Nephron (organoid): ENCODE results near the gene DGKI.

Source experiments
- H3K27ac Mint-ChIP-seq, 3 experiments: 2 replicates each; pipeline ENCODE4 v1.8.0; 2020; ENCODE audit warnings: mixed read lengths in 3 of 3, mild to moderate bottlenecking in 2 of 3, moderate library complexity in 1 of 3
- H3K27me3 Mint-ChIP-seq: 2 replicates; pipeline ENCODE4 v1.8.0; 2021; ENCODE audit warnings: low read depth, mild to moderate bottlenecking, moderate library complexity, mixed read lengths
- H3K36me3 Mint-ChIP-seq: 2 replicates; pipeline ENCODE4 v1.8.0; 2020; ENCODE audit warnings: low read depth, mixed read lengths
- H3K4me1 Mint-ChIP-seq: 2 replicates; pipeline ENCODE4 v1.8.0; 2020; ENCODE audit warnings: mixed read lengths
- H3K4me3 Mint-ChIP-seq, 3 experiments: 2 replicates each; pipeline ENCODE4 v1.8.0; 2020; ENCODE audit warnings: mild to moderate bottlenecking in 3 of 3, mixed read lengths in 3 of 3, moderate library complexity in 2 of 3
- H3K9me3 Mint-ChIP-seq: 2 replicates; pipeline ENCODE4 v1.8.0; 2020; ENCODE audit warnings: mixed read lengths
- TF ChIP-seq, protein P1 (sequence below), 3 experiments: fragments of 200-600 bp; sonication (generic); IDR thresholded peaks; one replicate each; pipeline ENCODE4 v1.5.0; 2021; ENCODE audit warnings: antibody characterized with exemption in 3 of 3; ENCODE audit not compliant: unreplicated experiment in 3 of 3

DGKI gene

DNA sequence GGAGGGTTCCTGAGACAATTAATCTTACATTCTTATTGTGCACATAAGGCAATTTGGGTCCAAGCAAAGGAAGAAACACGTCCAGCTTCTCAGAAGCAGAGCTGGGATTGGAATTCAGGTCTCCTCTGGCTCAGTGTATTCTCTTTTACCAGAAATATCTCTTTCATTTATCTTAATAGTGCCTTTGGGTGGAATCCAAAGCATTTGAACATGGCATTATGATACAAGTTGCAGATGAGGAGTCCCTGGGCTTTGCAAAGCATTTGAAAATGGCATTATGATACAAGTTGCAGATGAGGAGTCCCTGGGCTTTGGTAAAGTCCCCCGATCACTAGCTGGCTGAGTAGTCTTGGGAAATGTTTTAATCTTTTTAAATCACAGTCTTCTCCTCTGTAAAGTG lies 473.3 kb downstream of the DGKI start:
- peaks cover 3% of the 10 kb centered on the region for H3K9me3 Mint-ChIP-seq
- H3K27ac Mint-ChIP-seq, result peak overlapping the region in 2 of 3 experiments; percentile 35 to 64
- TF ChIP-seq, protein P1, sequence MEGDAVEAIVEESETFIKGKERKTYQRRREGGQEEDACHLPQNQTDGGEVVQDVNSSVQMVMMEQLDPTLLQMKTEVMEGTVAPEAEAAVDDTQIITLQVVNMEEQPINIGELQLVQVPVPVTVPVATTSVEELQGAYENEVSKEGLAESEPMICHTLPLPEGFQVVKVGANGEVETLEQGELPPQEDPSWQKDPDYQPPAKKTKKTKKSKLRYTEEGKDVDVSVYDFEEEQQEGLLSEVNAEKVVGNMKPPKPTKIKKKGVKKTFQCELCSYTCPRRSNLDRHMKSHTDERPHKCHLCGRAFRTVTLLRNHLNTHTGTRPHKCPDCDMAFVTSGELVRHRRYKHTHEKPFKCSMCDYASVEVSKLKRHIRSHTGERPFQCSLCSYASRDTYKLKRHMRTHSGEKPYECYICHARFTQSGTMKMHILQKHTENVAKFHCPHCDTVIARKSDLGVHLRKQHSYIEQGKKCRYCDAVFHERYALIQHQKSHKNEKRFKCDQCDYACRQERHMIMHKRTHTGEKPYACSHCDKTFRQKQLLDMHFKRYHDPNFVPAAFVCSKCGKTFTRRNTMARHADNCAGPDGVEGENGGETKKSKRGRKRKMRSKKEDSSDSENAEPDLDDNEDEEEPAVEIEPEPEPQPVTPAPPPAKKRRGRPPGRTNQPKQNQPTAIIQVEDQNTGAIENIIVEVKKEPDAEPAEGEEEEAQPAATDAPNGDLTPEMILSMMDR (IDR thresholded peaks at IDR 0.05; ENCODE audit: unreplicated experiment in 3 of 3), result no peak
- H3K27me3 Mint-ChIP-seq, result no peaks in the 10 kb centered on the region
- H3K4me3 Mint-ChIP-seq, result no peak overlapping the region
- H3K36me3 Mint-ChIP-seq, result no peaks in the 10 kb centered on the region
- H3K4me1 Mint-ChIP-seq, result no peaks in the 10 kb centered on the region

DNA sequence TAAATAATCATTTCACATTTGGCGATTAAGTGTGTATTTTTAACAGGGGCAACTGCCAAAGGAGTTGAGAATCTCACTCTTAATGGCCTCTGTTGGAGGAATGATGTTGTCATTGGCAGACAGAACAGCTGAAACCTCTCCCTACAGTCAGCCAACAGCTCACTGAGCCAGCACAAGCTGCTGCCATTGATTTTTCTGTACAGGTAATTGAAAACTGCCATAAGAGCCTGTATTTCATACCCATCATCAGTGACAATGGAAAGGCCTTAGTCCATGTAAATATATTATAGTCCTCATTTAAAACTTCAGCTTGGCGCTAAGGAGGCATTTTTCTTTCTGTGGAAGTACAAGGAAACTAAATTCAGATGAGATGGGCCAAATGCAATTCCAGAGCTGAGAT lies 475.2 kb downstream of the DGKI start:
- H3K4me1 Mint-ChIP-seq, result no peaks in the 10 kb centered on the region
- no peaks in the 10 kb centered on the region for H3K36me3 Mint-ChIP-seq
- H3K9me3 Mint-ChIP-seq, result no peaks in the 10 kb centered on the region
- TF ChIP-seq, protein P1 (IDR thresholded peaks at IDR 0.05; ENCODE audit: unreplicated experiment in 3 of 3), result no peak
- no peak overlapping the region for H3K27ac Mint-ChIP-seq
- no peaks in the 10 kb centered on the region for H3K27me3 Mint-ChIP-seq
- no peak overlapping the region for H3K4me3 Mint-ChIP-seq

DNA sequence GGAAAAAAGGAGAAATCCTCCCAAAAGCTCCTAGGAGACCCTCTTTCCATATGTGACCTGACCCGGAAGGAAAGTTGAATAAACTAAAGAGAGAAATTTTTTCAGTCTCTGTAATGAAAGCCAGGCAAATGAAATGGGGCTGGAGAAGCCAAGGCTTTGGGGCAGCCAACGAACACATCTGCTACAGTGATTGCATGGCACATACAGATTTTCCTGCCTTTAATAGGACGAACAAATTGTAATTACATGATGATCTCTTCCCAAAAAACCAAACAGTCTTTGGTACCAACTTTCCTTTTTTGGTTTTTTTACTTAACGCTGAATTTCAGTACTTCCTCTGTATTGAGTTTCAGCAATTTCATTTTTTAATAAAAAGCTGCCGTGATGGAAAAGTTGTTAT lies 479.8 kb downstream of the DGKI start:
- Mint-ChIP-seq H3K36me3 (no peaks in the 10 kb centered on the region), H3K27ac (no peak overlapping the region), H3K4me3 (no peak overlapping the region), H3K4me1 (no peaks in the 10 kb centered on the region), H3K9me3 (peaks cover 23% of the 10 kb centered on the region), H3K27me3 (peaks cover 9% of the 10 kb centered on the region)
- TF ChIP-seq, protein P1 (IDR thresholded peaks at IDR 0.05; ENCODE audit: unreplicated experiment in 3 of 3), result no peak

DNA sequence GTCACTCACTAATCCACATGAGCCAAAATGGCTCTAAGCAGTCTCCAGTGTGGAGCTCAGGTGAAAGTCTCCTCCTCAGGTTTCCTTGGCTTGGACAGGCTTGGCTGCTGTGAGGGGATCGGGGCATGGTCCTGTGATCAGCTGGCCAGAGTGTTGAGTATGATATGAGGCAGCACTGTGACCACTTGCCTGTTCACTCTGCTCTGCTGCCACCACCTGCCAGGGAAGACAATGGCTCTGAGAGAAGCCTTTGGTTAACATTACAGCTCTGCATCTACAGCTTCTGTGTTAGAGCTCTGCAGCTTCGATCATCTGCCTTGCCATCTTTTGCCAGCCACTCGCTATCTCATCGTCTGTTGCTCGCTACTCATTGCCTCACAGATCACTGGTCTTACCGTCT lies 483.1 kb downstream of the DGKI start:
- no peak overlapping the region for H3K4me3 Mint-ChIP-seq
- H3K9me3 Mint-ChIP-seq, result peaks cover 47% of the 10 kb centered on the region
- peaks cover 10% of the 10 kb centered on the region for H3K27me3 Mint-ChIP-seq
- H3K27ac Mint-ChIP-seq, result no peak overlapping the region
- H3K36me3 Mint-ChIP-seq, result peaks cover 10% of the 10 kb centered on the region
- no peaks in the 10 kb centered on the region for H3K4me1 Mint-ChIP-seq
- TF ChIP-seq, protein P1 (IDR thresholded peaks at IDR 0.05; ENCODE audit: unreplicated experiment in 3 of 3), result no peak

DNA sequence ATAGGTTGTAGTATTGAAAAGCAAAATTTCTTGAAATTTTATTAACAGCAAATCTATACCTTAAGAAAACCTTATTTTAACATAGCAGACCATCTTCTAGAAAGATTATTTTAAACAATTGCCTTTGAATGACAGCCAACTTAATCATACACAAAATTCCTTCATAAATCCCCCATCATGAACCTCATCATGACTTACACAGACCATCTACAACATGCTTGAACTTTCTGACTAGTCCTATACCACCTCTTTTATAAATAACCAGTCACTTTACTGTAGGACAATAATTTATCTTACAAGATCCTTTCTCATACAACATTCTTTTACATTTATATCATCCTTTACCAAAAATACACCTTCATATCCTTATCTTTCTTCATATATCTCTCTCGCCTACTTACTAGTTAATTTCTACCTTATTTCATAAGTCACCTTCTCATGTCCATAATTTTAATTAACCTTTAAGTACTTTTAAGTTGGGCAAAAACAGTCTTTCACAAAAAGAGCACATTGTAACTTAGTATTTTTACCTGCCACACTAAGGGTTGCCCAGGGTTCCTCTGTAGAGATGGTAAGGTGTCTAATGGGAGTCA lies 486.6 kb downstream of the DGKI start:
- peaks cover 10% of the 10 kb centered on the region for H3K36me3 Mint-ChIP-seq
- TF ChIP-seq, protein P1 (IDR thresholded peaks at IDR 0.05; ENCODE audit: unreplicated experiment in 3 of 3), result no peak
- no peak overlapping the region for H3K27ac Mint-ChIP-seq
- H3K4me1 Mint-ChIP-seq, result peaks cover under 1% of the 10 kb centered on the region
- H3K27me3 Mint-ChIP-seq, result peaks cover 10% of the 10 kb centered on the region
- peaks cover 65% of the 10 kb centered on the region for H3K9me3 Mint-ChIP-seq
- no peak overlapping the region for H3K4me3 Mint-ChIP-seq

DNA sequence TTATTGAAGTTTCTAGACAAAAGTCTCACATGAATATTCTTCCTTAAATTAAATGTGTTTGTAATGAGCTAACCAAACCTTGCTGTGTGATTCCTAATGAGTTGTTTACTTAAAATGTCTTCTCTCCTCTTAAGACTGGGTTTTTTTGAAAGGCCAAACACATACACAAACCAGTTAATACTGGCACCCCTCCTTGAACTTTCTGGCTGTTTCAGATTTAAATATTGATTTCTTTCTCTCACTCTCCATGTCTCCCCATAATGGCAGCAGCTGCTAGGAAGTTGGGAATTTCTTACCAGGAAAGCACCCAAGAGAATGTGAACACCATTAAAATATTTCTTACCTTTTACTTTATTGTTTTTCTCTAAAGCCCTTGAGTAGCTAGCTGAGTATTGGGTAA lies 491.8 kb downstream of the DGKI start:
- Mint-ChIP-seq H3K27me3 (no peaks in the 10 kb centered on the region), H3K9me3 (peaks cover 31% of the 10 kb centered on the region), H3K4me3 (peak overlapping the region in 2 of 3 experiments; percentile 7 to 29), H3K4me1 (peaks cover 29% of the 10 kb centered on the region), H3K36me3 (peaks cover under 1% of the 10 kb centered on the region), H3K27ac (peak overlapping the region; percentile 2 to 64 (median 58))
- TF ChIP-seq, protein P1 (IDR thresholded peaks at IDR 0.05; ENCODE audit: unreplicated experiment in 3 of 3), result no peak
